IMR-90 (cell line): ENCODE measurements around the gene CTNND2.

Experiments
- BHLHE40 ChIP-seq: fragments of 150-350 bp; IDR thresholded peaks from 2 replicates; pipeline ENCODE4 v1.6.1; 2016; ENCODE audit warnings: mild to moderate bottlenecking, low read depth, low read length
- CEBPB ChIP-seq: IDR thresholded peaks from 2 replicates; pipeline ENCODE4 v1.6.1; 2012; ENCODE audit warnings: low read depth, low read length, improper control_type of control experiment
- CHD1 ChIP-seq: IDR thresholded peaks from 2 replicates; pipeline ENCODE4 v1.6.1; 2012; ENCODE audit warnings: low read depth, low read length, improper control_type of control experiment
- CTCF ChIP-seq: conservative IDR thresholded peaks from 2 replicates; pipeline ENCODE4 v1.5.1; 2012; ENCODE audit warnings: mild to moderate bottlenecking, low read depth, low read length, improper control_type of control experiment
- ELK1 ChIP-seq: fragments of 150-350 bp; IDR thresholded peaks from 2 replicates; pipeline ENCODE4 v1.6.1; 2016; ENCODE audit warnings: low read depth, mild to moderate bottlenecking, low read length, moderate library complexity, borderline replicate concordance
- FOS ChIP-seq: fragments of 150-350 bp; IDR thresholded peaks from 2 replicates; pipeline ENCODE4 v1.6.1; 2016; ENCODE audit warnings: low read depth, low read length
- MXI1 ChIP-seq: IDR thresholded peaks from 2 replicates; pipeline ENCODE4 v1.6.1; 2012; ENCODE audit warnings: low read depth, mild to moderate bottlenecking, low read length, moderate library complexity, borderline replicate concordance
- NFE2L2 ChIP-seq: fragments of 150-350 bp; IDR thresholded peaks from 2 replicates; pipeline ENCODE4 v1.6.1; 2016; ENCODE audit warnings: low read depth, mild to moderate bottlenecking, low read length
- POLR2A ChIP-seq: IDR thresholded peaks from 2 replicates; pipeline ENCODE4 v1.6.1; 2012; ENCODE audit warnings: mild to moderate bottlenecking, low read depth, low read length
- RAD21 ChIP-seq: IDR thresholded peaks from 2 replicates; pipeline ENCODE4 v1.6.1; 2012; ENCODE audit warnings: low read length, improper control_type of control experiment
- RCOR1 ChIP-seq: IDR thresholded peaks from 2 replicates; pipeline ENCODE4 v1.6.1; 2012; ENCODE audit warnings: mild to moderate bottlenecking, low read length, improper control_type of control experiment; ENCODE audit not compliant: insufficient replicate concordance
- RFX5 ChIP-seq: IDR thresholded peaks from 2 replicates; pipeline ENCODE4 v1.8.0; 2012; ENCODE audit warnings: low read depth, mild to moderate bottlenecking, low read length, moderate library complexity
- SMC3 ChIP-seq: fragments of 150-350 bp; IDR thresholded peaks from 2 replicates; pipeline ENCODE4 v1.6.1; 2016; ENCODE audit warnings: low read depth, mild to moderate bottlenecking, antibody characterized with exemption, low read length, moderate library complexity
- USF2 ChIP-seq: fragments of 150-350 bp; IDR thresholded peaks from 2 replicates; pipeline ENCODE4 v1.6.1; 2017; ENCODE audit warnings: mild to moderate bottlenecking, antibody characterized with exemption, low read length, low read depth

GRCh38 chr5:10984021-10984715 lies 920.1 kb downstream of the CTNND2 start:
- no peak for TF ChIP-seq POLR2A
- TF ChIP-seq USF2 = no peak
- TF ChIP-seq RCOR1 = no peak
- no peak for TF ChIP-seq BHLHE40
- TF ChIP-seq CTCF = no peak
- no peak for TF ChIP-seq RAD21
- no peak for TF ChIP-seq CHD1
- no peak for TF ChIP-seq SMC3
- no peak for TF ChIP-seq RFX5
- TF ChIP-seq MXI1 = no peak
- no peak for TF ChIP-seq FOS
- TF ChIP-seq CEBPB = peak; percentile 23; the same call in 1 of the 2 replicates
- no peak for TF ChIP-seq ELK1
- no peak for TF ChIP-seq NFE2L2
